Glutamatergic neuron (in vitro differentiated cells): ENCODE measurements around the gene TGM2. TPM values are rescaled to one million over a fixed set of nuclear protein-coding genes. Genes with fewer than 3 reads are reported as not detected.

Experiments
- DNase-seq: peaks from one replicate; pipeline ENCODE4 v3.0.0; 2022
- H3K27ac Mint-ChIP-seq: one replicate; pipeline ENCODE4 v1.8.0; 2020; ENCODE audit warnings: mild to moderate bottlenecking, mixed read lengths, inconsistent platforms; ENCODE audit not compliant: unreplicated experiment
- H3K27me3 Mint-ChIP-seq: one replicate; pipeline ENCODE4 v1.8.0; 2020; ENCODE audit warnings: mild to moderate bottlenecking, moderate library complexity, mixed read lengths, inconsistent platforms; ENCODE audit not compliant: unreplicated experiment
- H3K36me3 Mint-ChIP-seq: one replicate; pipeline ENCODE4 v1.8.0; 2020; ENCODE audit warnings: mild to moderate bottlenecking, mixed read lengths, inconsistent platforms; ENCODE audit not compliant: unreplicated experiment
- H3K4me1 Mint-ChIP-seq: one replicate; pipeline ENCODE4 v1.8.0; 2020; ENCODE audit warnings: mild to moderate bottlenecking, low read depth, mixed read lengths, inconsistent platforms; ENCODE audit not compliant: unreplicated experiment
- H3K4me3 Mint-ChIP-seq: one replicate; pipeline ENCODE4 v1.8.0; 2020; ENCODE audit warnings: mild to moderate bottlenecking, mixed read lengths, inconsistent platforms; ENCODE audit not compliant: unreplicated experiment
- H3K9me3 Mint-ChIP-seq: one replicate; pipeline ENCODE4 v1.8.0; 2020; ENCODE audit warnings: mild to moderate bottlenecking, moderate library complexity, mixed read lengths, inconsistent platforms; ENCODE audit not compliant: unreplicated experiment
- CTCF ChIP-seq: fragments of 200-600 bp; sonication (generic); IDR thresholded peaks from one replicate; pipeline ENCODE4 v1.5.0; 2021; ENCODE audit not compliant: partially characterized antibody, unreplicated experiment
- long read RNA-seq: library from polyadenylated mRNA; unstranded; transcript quantifications from one replicate; pipeline ENCODE4 v2.0.0, GENCODE V29; 2020; ENCODE audit not compliant: unreplicated experiment
- total RNA-seq: library from RNA; stranded (reverse); fragmentation: NEBNext Ultra II Directional; extraction: Animal tissue kit (Norgen Biotek cat#: 25700); gene quantifications from one replicate; pipeline ENCODE4 v1.2.1, GENCODE V29; 2021; ENCODE audit not compliant: unreplicated experiment

The TGM2 gene
- total RNA-seq = not detected
- long read RNA-seq = 0 reads

- peaks cover 7% of the 10 kb centered on the region for H3K27me3 Mint-ChIP-seq
- H3K4me3 Mint-ChIP-seq = peak within 1 kb of the TSS; percentile 58
- peak; percentile 79 for TF ChIP-seq CTCF
- no peaks in the 10 kb centered on the region for H3K36me3 Mint-ChIP-seq
- peak; percentile 44 for DNase-seq
- no peaks in the 10 kb centered on the region for H3K4me1 Mint-ChIP-seq
- peaks cover 2% of the 10 kb centered on the region for H3K9me3 Mint-ChIP-seq
- peak within 1 kb of the TSS; percentile 2 for H3K27ac Mint-ChIP-seq
Measured at GRCh38 chr20:38165089-38165965, at the start of gene TGM2. Gene TGM2 (minus strand): TSS chr20:38165270. CDS start chr20:38165198, 72 bp downstream.

- H3K4me3 Mint-ChIP-seq = no peak overlapping the region
- no peaks in the 10 kb centered on the region for H3K36me3 Mint-ChIP-seq
- peaks cover 4% of the 10 kb centered on the region for H3K4me1 Mint-ChIP-seq
- peaks cover 2% of the 10 kb centered on the region for H3K9me3 Mint-ChIP-seq
- DNase-seq = no peak
- H3K27ac Mint-ChIP-seq = no peak overlapping the region
- TF ChIP-seq CTCF = peak; percentile 46
- H3K27me3 Mint-ChIP-seq = peaks cover 5% of the 10 kb centered on the region
Measured at GRCh38 chr20:38214256-38215193, 49.5 kb upstream of the TGM2 start.

GRCh38 chr20:38213607-38213940, 48.5 kb upstream of the TGM2 start:
- no peak for TF ChIP-seq CTCF
- no peaks in the 10 kb centered on the region for H3K36me3 Mint-ChIP-seq
- H3K27me3 Mint-ChIP-seq = peaks cover 5% of the 10 kb centered on the region

GRCh38 chr20:38212806-38213606, 47.9 kb upstream of the TGM2 start:
- H3K36me3 Mint-ChIP-seq = no peaks in the 10 kb centered on the region
- no peak overlapping the region for H3K4me3 Mint-ChIP-seq
- no peak for DNase-seq
- TF ChIP-seq CTCF = no peak
- H3K4me1 Mint-ChIP-seq = peaks cover 3% of the 10 kb centered on the region
- no peak overlapping the region for H3K27ac Mint-ChIP-seq
- H3K9me3 Mint-ChIP-seq = peaks cover 2% of the 10 kb centered on the region
- peaks cover 4% of the 10 kb centered on the region for H3K27me3 Mint-ChIP-seq

More at GRCh38 chr20:38213607-38213940, 48.5 kb upstream of the TGM2 start:
- DNase-seq = no peak
- H3K4me1 Mint-ChIP-seq = peaks cover 4% of the 10 kb centered on the region
- H3K4me3 Mint-ChIP-seq = no peak overlapping the region
- H3K27ac Mint-ChIP-seq = no peak overlapping the region
- H3K9me3 Mint-ChIP-seq = peaks cover 2% of the 10 kb centered on the region
